Loucy (cell line): ENCODE data around the gene P2RY2.

Experiments
- H2AFZ ChIP-seq: fragments of 200-600 bp; sonication (generic); 2 replicates; pipeline ENCODE4 v1.6.0; 2016; ENCODE audit warnings: antibody characterized with exemption, mild to moderate bottlenecking, low read length, moderate library complexity
- H3F3A ChIP-seq: fragments of 200-600 bp; 2 replicates; pipeline ENCODE4 v1.6.0; 2016; ENCODE audit warnings: antibody characterized with exemption, low read depth, mild to moderate bottlenecking
- H3K27me3 ChIP-seq: fragments of 200-600 bp; sonication (generic); 2 replicates; pipeline ENCODE4 v1.6.1; 2014; ENCODE audit warnings: low read length, mild to moderate bottlenecking; ENCODE audit not compliant: insufficient read depth, poor library complexity, severe bottlenecking
- H3K36me3 ChIP-seq: fragments of 200-600 bp; sonication (generic); 2 replicates; pipeline ENCODE4 v1.6.1; 2016; ENCODE audit warnings: low read length; ENCODE audit not compliant: insufficient read depth
- H3K4me1 ChIP-seq: fragments of 200-600 bp; sonication (generic); 2 replicates; pipeline ENCODE4 v1.5.1; 2014; ENCODE audit warnings: low read length, mild to moderate bottlenecking; ENCODE audit not compliant: insufficient read depth, poor library complexity, severe bottlenecking
- H3K4me2 ChIP-seq: fragments of 200-600 bp; sonication (generic); 2 replicates; pipeline ENCODE4 v1.6.0; 2014; ENCODE audit warnings: antibody characterized with exemption, low read length, low read depth, mild to moderate bottlenecking; ENCODE audit not compliant: poor library complexity, severe bottlenecking
- H3K4me3 ChIP-seq: fragments of 200-600 bp; sonication (generic); 2 replicates; pipeline ENCODE4 v1.5.1; 2014; ENCODE audit warnings: low read length, mild to moderate bottlenecking, mixed read lengths; ENCODE audit not compliant: poor library complexity, severe bottlenecking
- H3K79me2 ChIP-seq: fragments of 200-600 bp; sonication (generic); 2 replicates; pipeline ENCODE4 v1.6.1; 2014; ENCODE audit warnings: low read length; ENCODE audit not compliant: insufficient read depth
- H3K9ac ChIP-seq: fragments of 200-600 bp; sonication (generic); 2 replicates; pipeline ENCODE4 v1.6.0; 2014; ENCODE audit warnings: mild to moderate bottlenecking, low read depth, low read length, moderate library complexity; ENCODE audit not compliant: poor library complexity, severe bottlenecking
- H3K9me2 ChIP-seq: fragments of 200-600 bp; sonication (generic); replicated peaks from 2 replicates; pipeline ENCODE4 v1.6.1; 2016; ENCODE audit warnings: low read depth, low read length, mixed read lengths
- H3K9me3 ChIP-seq: fragments of 200-600 bp; sonication (generic); 2 replicates; pipeline ENCODE4 v1.6.1; 2014; ENCODE audit warnings: mild to moderate bottlenecking, antibody characterized with exemption, low read length, low read depth; ENCODE audit not compliant: insufficient read depth
- H4K20me1 ChIP-seq: fragments of 200-600 bp; sonication (generic); 2 replicates; pipeline ENCODE4 v1.6.0; 2014; ENCODE audit warnings: antibody characterized with exemption, low read length, mild to moderate bottlenecking; ENCODE audit not compliant: insufficient read depth, poor library complexity, severe bottlenecking
- EZH2phosphoT487 ChIP-seq: fragments of 200-600 bp; IDR thresholded peaks from 2 replicates; pipeline ENCODE4 v1.6.1; 2018; ENCODE audit warnings: antibody characterized with exemption, mild to moderate bottlenecking, moderate library complexity, borderline replicate concordance
- TF ChIP-seq, protein P1 (sequence below): fragments of 200-600 bp; sonication (generic); conservative IDR thresholded peaks from 2 replicates; pipeline ENCODE4 v1.5.1; 2014; ENCODE audit warnings: mild to moderate bottlenecking, antibody characterized with exemption, low read length

The P2RY2 gene

DNA sequence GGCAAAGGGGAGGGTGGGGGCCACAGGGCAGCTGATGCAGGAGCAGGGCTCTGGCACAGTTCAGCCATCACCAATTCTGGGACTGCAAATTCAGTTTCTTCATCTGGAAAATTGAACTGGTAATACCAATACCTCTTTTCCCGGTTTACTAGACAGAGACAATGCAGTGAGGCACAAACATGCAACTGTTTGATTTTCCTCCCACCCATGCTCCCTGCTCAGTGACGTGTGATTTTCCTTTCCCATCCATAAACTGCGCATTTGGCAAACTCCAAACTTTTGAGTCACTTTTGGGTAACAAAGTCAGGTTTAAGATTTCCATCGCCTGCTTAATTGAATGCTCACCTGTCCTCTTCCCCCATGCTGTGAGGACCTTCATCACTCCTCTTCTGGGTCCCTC lies 23.2 kb downstream of the P2RY2 start:
- Histone ChIP-seq H3K79me2 (no peaks in the 10 kb centered on the region), H3K27me3 (no peaks in the 10 kb centered on the region)

DNA sequence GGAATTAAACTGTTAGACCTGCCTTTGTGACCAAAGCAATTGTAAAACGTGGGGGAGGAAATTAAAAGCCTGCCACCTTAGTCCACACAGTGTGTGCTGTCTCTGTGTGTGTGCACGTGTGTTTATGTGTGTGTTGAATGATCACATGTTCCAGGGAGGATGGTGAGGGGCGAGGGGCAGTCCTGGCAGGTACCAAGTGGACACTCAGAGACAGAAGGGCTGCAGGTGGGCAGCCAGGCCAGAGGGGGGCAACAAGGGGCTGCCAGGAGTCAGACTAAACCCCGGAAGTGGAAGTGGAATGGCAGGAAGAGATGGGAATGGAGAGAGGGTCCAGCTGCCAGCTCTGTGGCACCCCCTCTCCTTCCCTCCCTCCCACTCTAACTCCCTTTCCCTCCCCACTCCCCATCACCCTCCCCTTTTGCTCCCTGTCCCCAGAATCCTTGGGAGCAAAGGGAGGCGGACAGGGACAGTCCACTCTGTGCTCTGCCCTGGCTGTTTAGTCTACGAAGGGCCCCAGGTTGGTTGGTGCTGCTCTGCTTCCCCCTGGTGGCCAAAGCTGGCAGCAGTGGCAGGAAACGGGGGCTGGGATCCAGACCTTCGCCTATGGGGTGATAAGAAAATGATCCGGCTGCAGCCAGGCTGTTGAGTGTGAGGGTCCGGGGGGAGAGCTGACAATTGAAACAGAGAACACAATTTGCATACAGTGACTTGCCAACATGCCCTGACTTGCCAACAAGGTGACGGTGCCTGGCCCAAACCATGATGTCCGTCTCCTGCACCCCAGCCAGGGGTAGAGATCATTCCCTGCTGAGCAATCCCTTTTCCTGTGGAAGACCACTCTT lies 24.4 kb downstream of the P2RY2 start:
- H3K79me2 ChIP-seq: no peaks in the 10 kb centered on the region
- no peaks in the 10 kb centered on the region for H3K9me2 ChIP-seq
- no peaks in the 10 kb centered on the region for H3F3A ChIP-seq
- H3K36me3 ChIP-seq: no peaks in the 10 kb centered on the region
- TF ChIP-seq, protein P1, sequence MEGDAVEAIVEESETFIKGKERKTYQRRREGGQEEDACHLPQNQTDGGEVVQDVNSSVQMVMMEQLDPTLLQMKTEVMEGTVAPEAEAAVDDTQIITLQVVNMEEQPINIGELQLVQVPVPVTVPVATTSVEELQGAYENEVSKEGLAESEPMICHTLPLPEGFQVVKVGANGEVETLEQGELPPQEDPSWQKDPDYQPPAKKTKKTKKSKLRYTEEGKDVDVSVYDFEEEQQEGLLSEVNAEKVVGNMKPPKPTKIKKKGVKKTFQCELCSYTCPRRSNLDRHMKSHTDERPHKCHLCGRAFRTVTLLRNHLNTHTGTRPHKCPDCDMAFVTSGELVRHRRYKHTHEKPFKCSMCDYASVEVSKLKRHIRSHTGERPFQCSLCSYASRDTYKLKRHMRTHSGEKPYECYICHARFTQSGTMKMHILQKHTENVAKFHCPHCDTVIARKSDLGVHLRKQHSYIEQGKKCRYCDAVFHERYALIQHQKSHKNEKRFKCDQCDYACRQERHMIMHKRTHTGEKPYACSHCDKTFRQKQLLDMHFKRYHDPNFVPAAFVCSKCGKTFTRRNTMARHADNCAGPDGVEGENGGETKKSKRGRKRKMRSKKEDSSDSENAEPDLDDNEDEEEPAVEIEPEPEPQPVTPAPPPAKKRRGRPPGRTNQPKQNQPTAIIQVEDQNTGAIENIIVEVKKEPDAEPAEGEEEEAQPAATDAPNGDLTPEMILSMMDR: peak; percentile 95
- no peak for TF ChIP-seq EZH2phosphoT487
- H3K4me1 ChIP-seq: peaks cover 6% of the 10 kb centered on the region
- no peaks in the 10 kb centered on the region for H4K20me1 ChIP-seq
- H3K4me2 ChIP-seq: peak overlapping the region; percentile 54
- peak overlapping the region; percentile 99 for H2AFZ ChIP-seq
- no peaks in the 10 kb centered on the region for H3K9me3 ChIP-seq
- H3K4me3 ChIP-seq: peak overlapping the region; percentile 66
- H3K9ac ChIP-seq: peak overlapping the region; percentile 60
- no peaks in the 10 kb centered on the region for H3K27me3 ChIP-seq

More for the DNA sequence above, 23.2 kb downstream of the P2RY2 start:
- no peaks in the 10 kb centered on the region for H3K36me3 ChIP-seq
- H2AFZ ChIP-seq: no peak overlapping the region
- H4K20me1 ChIP-seq: no peaks in the 10 kb centered on the region
- no peaks in the 10 kb centered on the region for H3K9me2 ChIP-seq
- H3K4me2 ChIP-seq: no peak overlapping the region
- peaks cover 6% of the 10 kb centered on the region for H3K4me1 ChIP-seq
- no peaks in the 10 kb centered on the region for H3F3A ChIP-seq
- H3K9ac ChIP-seq: no peak overlapping the region
- H3K9me3 ChIP-seq: no peaks in the 10 kb centered on the region
- TF ChIP-seq EZH2phosphoT487: no peak
- TF ChIP-seq, protein P1: no peak
- no peak overlapping the region for H3K4me3 ChIP-seq

DNA sequence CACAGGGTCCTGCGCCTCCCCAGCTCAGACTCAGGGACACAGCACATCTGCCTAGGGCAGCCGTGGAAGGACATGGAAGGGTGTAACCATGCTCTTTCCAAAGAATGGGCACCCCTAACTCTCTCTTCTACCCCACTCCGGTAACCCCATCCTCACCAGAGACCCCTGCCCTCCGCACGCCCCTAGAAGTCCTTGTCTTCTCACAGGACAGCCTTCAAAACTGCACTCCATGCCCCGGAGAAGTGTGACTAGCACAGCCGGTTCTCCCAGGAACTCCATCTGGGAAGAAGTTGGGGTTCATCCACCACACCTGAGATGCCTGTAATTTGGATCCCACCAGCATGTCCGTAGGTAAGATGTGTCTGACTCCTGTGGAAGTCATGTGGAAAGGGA lies 25.0 kb downstream of the P2RY2 start:
- no peaks in the 10 kb centered on the region for H4K20me1 ChIP-seq
- H3K4me2 ChIP-seq: no peak overlapping the region
- no peak for TF ChIP-seq EZH2phosphoT487
- TF ChIP-seq, protein P1: no peak
- H2AFZ ChIP-seq: peak overlapping the region; percentile 99; the same call in 1 of the 2 replicates
- no peaks in the 10 kb centered on the region for H3K36me3 ChIP-seq
- no peak overlapping the region for H3K4me3 ChIP-seq
- no peaks in the 10 kb centered on the region for H3K9me2 ChIP-seq
- H3K4me1 ChIP-seq: peaks cover 6% of the 10 kb centered on the region
- no peaks in the 10 kb centered on the region for H3K9me3 ChIP-seq
- no peaks in the 10 kb centered on the region for H3F3A ChIP-seq
- no peaks in the 10 kb centered on the region for H3K27me3 ChIP-seq
- peak overlapping the region; percentile 60 for H3K9ac ChIP-seq
- H3K79me2 ChIP-seq: no peaks in the 10 kb centered on the region
